Stromal cell of bone marrow (primary cell): ENCODE results near the gene DDI2.
A peak's percentile ranks its signal among the peaks of the same experiment; 100 is the strongest.
"Not testable (repeated sequence)": the region's sequence is repeated elsewhere in the genome, so short reads cannot be mapped to it uniquely, and the experiment has no call there.

Experiments used
- DNase-seq: peaks from one replicate; pipeline ENCODE4 v3.0.0-alpha.2; 2012; ENCODE audit warnings: low read depth

The DDI2 gene

DNA sequence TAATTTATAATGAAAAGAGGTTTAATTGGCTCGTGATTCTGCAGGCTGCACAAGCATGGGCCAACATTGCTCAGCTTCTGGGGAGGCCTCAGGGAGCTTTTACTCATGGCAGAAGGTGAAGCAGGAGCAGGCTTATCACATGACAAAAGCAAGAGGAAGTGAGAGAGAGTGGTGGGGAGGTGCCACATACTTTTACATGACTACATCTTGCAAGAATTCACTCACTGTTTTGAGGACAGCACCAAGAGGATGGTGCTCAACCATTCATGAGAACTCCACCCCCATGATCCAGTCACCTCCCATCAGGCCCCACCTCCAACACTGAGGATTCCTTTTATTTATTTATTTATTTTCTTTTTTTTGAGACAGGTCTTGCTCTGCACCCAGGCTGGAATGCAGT is 61.3 kb downstream of the DDI2 start:
- no peak for DNase-seq

DNA sequence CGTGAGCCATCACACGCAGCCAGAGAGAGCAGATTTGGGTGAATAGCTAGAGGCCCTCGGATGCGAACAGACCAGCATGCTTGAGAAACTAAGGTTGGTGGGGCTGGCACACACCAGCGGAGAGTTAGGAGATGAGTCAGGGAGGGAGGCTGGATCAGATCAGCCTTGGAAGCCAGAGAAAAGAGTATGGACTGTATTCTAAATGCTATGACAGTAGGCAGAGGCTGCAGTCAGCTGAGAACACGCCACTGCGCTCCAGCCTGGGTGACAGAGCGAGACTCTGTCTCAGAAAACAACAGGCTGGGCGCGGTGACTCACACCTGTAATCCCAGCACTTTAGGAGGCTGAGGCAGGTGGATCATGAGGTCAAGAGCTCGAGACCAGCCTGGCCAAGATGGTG is 62.9 kb downstream of the DDI2 start:
- DNase-seq, result peak; percentile 63

DNA sequence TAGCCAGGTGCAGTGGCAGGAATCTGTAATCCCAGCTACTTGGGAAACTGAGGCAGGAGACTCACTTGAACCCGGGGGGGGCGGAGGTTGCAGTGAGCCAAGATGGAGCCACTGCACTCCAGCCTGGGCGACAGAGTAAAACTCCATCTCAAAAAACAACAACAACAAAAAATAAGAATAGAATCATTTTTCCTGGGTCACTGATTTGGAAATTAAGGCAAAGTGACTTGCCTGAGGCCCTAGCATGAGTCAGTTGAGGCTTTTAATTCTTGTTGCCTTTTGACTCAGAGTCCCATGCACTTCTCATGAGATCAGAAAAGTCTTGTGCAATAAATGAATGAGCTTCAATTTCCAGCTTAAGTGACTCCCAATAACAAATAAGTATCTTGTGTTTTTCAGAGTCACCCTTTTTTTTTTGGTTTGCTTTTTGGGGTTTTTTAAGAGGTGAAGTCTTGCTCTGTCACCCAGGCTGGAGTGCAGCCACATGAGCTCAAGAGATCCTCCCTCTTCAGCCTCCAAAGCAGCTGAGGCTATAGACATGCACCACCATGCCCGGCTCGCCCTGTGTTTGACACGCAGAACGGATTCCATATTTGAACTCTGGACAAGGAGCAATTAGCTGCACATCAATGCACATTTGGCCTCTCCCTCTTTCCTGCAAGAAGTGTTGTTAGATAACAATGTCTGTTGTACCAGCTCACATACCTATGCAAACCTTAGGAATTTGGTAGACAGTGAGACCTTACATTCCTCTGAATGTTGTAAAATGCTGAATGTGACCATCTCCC is 63.5 kb downstream of the DDI2 start:
- DNase-seq, result peak; percentile 97

DNA sequence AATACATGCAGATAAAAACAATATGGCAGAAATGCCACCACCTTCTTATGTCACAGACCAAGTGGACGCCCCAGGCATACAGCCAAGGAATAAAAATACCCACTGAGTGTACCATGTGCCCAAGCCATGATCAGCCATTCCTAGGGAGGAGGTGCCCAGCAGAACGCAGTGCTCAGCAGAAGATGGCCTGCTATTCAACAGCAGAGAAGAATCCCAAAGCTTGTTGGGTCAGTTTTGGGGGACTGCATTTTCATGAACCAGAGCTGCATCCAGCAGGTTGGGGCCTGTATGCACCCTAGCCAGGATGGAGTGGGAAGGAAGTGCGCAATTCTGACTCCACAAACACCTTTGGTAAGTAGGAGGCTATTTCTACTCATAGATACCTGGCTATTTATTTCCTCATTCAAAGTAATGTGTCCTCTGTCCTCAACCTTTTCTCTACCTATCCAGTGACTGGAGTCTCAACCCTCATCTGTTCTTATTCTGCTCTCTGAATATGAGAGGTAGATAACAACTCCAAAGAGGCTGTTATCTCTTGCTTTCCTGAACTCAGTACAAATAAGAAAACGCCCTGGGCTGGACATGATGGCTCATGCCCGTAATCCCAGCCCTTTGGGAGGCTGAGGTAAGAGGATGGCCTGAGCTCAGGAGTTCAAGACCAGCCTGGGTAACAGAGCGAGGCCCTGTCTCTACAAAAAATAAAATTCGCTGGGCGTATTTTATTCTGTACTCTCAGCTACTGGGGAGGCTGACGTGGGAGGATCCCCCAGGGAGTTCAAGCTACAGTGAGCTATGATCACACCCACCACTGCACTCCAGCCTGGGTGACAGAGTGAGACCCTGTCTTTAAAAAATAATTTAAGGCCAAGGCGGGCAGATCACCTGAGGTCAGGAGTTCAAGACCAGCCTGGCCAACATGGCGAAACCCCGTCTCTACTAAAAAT is 64.4 kb downstream of the DDI2 start:
- DNase-seq, result no peak

DNA sequence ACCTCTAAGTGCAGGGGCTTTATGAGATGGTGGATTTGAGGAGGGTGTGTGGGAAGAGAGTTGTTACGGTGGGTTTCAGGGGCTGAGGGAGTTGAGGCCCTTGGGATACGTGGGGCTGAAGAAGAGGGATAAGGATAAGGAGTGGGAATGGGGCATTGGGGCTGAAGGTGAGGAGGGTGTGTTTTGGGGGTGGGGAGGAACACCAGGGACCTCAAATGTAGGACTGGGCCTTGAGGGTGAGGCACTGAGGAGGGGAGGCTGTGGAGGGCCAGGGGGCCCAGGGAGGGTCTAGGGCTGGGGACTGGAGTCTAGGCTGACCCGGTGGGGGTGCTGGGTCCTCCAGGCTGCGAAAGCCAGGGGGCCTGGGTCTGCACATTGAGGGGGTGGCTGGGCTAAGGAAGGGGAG is 65.7 kb downstream of the DDI2 start:
- DNase-seq, result no peak

DNA sequence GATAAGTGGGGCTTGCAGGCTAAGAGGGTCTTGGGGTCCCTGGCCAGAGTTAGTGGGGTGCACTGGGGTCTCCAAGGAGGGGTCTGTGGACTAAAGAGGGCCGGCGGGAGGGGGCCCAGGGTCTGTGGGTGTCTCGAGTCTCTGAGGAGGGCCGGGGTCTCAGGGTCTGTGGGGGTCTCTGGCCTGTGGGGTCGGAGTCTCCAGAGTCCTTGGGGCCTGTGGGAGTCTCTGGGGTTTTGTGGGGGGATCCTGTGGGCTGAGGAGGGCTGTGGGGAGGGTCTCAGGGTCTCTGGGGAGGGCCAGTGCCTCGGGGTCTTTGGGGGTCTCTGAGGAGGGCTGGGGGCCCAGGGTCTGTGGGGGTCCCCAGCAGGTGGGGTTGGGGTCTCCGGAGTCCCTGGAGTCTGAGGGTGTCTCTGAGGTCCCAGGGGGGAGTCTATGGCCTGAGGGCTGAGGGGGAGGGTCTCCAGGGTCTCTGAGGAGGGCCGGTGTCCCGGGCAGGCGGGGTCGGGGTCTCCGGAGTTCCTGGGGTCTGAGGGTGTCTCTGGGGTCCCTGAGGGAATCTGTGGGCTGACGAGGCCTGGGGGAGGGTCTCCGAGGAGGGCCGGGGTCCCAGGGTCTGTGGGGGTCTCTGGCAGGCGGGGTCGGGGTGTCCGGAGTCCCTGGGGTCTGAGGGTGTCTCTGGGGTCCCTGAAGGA is 66.2 kb downstream of the DDI2 start:
- DNase-seq, result no peak

DNA sequence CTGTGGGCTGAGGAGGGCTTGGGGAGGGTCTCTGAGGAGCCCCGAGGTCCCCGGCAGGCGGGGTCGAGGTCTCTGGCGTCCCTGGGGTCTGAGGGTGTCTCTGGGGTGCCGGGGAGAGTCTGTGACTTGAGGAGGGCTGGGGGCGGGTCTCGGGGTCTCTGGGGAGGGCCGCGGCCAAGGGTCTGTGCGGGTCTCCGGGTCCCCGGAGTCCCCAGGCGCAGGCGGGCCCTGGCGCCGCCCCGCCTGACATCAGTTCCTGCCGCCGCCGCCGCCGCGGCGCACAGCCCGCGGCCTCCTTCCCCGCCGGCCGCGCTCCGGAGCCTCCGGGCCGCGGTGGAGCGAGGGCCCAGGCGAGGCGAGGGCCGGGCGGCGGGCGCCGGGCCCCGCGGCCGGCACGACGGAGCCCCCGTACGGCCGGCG is 66.8 kb downstream of the DDI2 start, which contains the start of gene PLEKHM2:
PLEKHM2 (plus strand) TSS at position 279 of the 420 bp plus-strand sequence. CDS start 239 bp downstream, outside the sequence.
- DNase-seq, result no peak

DNA sequence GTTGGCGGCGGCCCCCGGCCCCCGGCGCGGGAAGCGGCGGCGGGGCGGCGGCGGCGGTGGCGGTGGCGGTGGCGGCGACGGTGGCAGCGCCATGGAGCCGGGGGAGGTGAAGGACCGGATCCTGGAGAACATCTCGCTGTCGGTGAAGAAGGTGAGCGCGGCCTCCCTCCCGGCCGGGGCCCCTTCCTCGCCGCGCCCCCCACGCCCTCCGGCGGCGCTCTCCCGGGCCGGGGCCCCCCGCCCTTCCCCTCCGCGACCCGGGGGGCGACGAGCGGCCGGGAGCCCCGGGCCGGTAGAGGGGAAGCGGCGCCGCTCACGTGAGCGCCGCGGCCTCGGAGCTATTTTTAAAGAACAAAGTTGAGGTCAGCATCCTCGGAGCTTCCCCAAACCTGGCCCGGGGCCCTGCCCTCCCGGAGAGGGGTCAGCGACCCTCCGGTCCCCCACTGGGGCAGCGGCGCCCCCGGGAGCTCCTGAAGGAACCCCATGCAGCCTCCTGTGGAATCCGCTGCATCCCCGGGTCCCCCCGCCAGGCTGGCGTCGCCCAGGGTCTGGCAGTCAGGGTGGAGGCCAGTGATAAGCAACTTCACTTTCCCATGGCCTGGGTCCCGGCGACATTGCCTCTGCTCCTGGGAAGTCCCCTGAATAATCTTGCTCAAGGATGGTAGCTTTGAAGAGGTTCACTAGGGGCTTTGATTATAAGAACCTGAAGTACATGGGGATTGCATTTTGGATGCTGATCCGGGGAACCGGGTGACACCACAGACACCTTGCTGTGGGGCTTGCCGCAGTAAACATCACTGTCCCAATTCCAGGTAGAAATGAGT is 67.4 kb downstream of the DDI2 start:
- no peak for DNase-seq

DNA sequence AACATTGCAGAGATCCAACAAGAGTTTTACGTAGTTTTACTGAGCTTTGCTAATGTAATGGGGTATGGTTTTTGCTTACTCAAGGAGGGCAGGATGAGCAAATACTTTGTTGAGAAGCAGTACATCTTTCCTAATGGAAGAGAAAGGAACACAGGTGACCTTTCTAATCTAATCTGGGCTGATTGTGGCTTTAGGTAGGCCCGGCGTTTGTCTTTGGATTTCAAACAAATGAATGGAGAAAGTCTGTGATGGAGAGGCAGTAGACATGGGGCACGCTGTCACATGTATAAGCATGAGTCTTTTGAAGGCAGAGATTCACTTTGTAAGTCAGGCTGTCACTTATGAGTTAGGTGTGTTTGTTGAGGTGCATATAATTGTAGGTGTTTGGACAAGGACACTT is 68.6 kb downstream of the DDI2 start:
- no peak for DNase-seq

DNA sequence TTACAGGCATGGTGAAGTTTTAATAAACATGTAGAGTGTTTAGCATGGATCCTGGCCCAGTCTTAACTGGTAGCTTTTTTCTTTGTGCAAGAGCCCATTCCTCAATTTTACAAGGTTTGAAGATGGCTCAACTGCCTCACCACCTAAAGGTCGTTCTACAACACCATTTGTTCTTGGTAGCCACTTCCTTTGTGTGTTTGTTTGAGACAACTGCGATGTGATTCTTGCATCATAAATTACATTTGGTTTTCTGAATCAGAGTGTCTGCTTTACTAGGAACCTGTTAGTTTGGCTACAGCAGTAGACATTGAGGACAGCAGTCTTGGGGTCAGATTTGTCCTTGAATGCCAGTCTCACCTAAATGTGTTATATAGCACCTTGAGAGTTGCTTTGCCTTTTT is 70.2 kb downstream of the DDI2 start:
- no peak for DNase-seq

DNA sequence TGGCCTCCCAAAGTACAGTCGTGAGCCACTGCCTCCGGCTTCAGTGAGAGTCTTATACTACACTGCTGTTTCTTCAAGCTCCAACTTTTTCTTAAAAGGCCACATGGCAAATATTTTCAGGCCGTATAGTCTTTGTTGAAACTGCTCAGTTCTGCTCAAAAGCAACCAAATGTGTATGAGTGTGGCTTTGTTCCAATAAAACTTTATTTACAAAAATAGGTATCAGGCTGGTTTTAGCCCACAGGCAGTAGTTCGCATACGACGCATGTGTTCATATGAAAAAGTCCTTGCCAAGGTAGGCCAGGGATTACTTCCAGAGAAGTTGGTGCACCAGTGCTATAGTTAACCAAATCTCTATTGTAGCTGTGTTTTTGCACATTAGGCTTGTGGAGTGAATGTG is 73.1 kb downstream of the DDI2 start:
- no peak for DNase-seq

DNA sequence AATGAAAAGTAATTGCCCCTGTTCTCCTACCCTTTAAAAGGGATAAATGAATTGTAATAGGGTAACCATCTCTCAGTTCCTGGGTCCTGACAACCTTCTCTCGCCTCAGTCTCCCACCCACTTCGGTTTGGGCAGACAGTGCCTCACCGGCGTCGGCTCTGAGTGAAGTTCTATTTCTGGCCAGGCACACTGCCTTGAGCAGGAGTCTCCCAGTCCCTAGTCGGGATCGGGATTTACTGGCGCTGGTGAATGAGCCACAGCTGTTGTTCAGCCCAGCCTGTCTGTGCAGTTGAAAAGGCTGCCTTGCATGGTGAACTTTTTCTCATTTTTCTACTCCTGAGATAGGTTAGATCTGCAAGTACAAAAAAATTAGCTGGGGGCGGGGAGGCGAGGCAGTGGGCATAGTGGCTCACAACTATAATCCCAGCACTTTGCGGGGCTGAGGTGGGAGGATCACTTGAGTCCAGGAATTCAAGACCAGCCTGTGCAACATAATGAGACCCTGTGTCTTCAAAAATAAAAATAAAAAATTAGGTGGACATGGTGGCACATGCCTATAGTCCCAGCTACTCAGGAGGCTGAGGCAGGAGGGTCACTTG is 74.3 kb downstream of the DDI2 start:
- DNase-seq, result no peak

DNA sequence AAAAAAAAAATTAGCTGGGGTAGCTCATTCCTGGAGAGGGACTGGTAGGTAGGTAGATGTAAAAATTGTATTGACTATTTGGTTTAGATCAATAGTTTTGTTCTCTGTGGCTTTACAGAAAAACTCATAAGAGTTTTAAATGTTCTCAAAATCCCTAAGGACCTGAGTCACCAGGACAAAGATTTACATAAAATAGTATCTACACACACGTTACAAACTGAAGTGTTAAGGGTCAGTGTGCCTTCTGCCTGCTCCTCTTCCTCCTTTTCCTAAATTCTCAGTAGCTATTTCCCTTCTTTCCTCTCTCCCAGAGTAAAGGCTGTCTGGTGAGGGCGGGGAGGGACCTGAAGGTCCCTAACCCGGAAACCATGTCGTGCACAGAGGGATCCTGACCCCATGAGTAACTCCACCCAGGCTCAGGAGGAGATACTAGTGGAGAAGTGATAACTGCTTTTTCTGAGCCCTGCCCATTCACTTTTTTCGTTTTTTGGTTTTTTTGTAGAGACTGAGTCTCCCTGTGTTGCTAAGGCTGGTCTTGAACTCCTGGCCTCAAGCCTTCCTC is 74.9 kb downstream of the DDI2 start:
- no peak for DNase-seq

DNA sequence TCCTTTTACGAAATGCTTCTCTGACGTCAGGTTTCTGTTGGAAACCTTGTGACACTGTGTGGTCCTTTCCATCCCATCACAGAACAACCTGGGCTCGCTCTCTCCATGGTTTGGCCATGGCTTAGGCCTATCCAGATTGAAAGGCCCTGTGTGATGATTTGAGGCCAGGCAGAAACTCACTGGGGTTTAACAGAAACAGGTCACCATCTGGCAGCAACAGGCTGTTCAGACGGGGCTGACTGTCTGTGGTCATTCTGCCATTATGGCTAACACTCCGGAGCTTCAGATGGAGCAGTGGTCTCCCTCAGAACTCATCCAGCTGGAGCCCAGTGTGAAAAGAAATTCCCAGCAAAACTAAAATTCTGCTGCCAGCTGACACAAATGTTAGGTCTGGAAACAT is 76.1 kb downstream of the DDI2 start:
- DNase-seq, result no peak

DNA sequence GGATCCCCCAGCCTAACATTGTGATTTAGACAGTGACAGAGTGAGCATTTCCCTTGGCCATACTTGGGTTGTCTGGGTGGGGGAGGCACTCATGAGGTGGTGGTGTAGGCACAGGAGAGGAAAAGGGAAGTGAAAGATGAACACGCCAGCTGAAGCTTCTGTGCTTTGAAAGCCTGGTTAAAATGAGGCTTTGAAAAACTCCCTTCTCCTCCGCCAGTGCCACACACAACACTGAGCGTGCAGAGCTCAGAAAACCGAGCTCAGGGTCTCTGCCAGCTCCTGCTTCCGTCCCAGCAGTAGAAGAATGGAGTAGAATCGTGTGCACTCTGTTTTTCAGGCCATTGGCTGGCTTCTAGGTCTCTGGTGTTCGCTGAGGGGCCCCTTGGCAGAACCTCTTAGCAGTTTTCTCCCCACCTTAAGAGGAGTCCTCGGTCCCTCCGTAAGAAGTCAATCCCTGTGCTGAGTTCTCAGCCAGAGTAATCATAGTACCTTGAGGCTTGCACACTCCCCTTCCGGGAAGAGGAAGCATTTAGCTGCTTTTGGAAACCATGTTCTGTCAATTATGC is 79.8 kb downstream of the DDI2 start:
- no peak for DNase-seq

DNA sequence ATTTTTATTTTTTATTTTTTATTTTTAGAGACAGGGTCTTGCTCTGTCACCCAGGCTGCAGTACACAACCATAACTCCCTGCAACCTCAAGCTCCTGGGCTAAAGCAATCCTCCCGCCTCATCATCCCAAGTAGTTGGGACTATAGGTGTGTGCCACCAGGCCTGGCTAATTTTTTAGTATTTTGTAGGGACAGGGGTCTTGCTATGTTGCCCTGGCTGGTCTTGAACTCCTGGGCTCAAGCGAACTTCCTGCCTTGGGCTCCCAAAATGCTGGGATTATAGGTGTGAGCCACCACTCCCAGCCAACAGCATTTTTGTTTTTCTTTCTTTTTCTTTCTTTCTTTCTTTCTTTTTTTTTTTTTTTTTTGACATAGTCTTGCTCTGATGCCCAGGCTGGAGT is 80.9 kb downstream of the DDI2 start:
- no peak for DNase-seq

DNA sequence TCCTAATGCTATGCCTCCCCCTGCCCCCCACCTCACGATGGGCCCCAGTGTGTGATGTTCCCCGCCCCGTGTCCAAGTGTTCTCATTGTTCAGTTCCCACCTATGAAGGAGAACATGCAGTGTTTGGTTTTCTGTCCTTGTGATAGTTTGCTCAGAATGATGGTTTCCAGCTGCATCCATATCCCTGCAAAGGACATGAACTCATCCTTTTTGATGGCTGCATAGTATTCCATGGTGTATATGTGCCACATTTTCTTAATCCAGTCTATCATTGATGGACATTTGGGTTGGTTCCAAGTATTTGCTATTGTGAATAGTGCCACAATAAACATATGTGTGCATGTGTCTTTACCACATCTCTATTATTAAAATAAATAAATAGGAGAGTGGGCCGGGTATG is 82.1 kb downstream of the DDI2 start:
- DNase-seq, result not testable (repeated sequence)

DNA sequence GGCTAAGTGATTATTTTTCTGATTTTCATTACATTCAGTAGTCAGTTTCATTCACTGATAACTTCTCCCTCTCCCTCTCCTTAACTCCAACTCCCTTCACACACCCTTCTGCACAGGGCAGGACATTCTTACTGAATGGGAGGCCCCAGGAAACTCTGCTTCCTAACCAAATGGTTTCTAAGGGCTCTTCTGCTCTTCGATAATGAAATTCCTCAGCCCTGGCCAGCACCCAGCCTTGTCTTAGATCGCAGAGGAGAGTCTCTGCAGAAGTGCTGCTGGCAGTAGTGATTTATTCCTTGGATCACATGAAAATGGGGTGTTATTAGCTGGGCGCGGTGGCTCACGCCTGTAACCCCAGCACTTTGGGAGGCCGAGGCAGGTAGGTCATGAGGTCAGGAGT is 83.2 kb downstream of the DDI2 start:
- DNase-seq, result no peak

DNA sequence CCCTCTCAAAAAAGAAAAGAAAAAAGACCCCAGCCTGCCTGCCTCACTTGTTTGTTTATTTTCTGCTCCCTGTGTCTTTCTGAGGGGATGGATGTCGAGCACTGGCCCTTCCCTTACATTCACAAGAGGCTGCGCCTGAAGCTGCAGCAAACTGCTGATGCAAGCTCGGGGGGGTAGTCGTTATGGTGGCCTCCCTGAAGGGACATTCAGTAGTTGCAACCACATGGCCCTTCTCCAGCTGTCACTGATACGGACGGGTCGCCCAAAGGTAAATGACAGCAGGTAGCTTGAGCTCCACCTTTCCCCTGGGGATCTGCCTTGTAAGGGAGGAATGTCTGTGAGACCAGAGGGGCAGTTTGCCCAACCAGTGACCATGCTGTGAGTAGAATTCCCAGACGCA is 84.5 kb downstream of the DDI2 start:
- DNase-seq, result no peak

DNA sequence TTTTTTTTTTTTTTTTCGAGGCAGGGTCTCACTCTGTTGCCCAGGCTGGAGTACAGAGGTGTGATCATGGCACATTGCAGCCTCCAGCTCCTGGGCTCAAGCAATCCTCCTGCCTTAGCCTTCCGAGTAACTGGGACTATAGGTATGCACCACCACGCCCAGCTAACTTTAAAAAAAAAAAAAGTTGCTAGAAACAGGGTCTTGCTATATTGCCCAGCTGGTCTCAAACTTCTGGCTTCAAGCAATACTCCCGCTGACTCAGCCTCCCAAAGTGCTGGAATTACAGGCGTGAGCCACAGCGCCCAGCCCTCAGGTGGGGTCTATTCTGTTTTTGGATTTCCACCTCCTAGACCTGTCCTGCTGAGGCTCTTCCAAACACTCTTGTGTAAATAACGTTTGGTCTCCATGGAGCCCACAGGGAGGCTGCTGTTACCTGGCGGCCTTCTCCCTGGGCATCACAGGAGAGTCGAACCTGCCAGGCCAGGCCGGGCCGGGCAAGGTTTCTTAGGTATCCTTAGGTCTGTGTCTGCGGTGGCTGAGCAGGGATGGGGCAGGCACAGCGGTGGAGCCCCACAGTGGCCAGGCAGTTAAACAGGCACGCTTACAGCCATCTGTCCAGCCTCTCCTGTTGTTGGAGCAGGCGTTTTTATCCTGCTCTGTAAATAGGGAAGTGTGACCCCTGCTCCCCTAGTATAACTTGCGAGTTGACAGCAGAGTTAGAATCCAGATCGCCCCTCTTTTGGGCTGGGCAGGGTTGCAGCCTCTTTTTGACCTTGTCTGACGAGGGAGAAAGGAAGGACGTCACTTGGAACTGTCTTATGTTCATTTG is 85.7 kb downstream of the DDI2 start:
- DNase-seq, result no peak
